B cell (primary cell): ENCODE measurements around the gene IBA57.

Experiments
- EZH2 ChIP-seq: IDR thresholded peaks from 2 replicates; pipeline ENCODE4 v1.6.1; 2012; ENCODE audit warnings: borderline replicate concordance, low read depth, mild to moderate bottlenecking, moderate library complexity, low read length; ENCODE audit not compliant: insufficient read depth, poor library complexity, severe bottlenecking
- TF ChIP-seq, protein P1 (sequence below): fragments of 200-600 bp; IDR thresholded peaks from one replicate; pipeline ENCODE4 v1.8.0; 2022; ENCODE audit warnings: antibody characterized with exemption, mild to moderate bottlenecking

GRCh38 chr1:228134591-228134990 is 31.0 kb upstream of the IBA57 start:
- TF ChIP-seq, protein P1, sequence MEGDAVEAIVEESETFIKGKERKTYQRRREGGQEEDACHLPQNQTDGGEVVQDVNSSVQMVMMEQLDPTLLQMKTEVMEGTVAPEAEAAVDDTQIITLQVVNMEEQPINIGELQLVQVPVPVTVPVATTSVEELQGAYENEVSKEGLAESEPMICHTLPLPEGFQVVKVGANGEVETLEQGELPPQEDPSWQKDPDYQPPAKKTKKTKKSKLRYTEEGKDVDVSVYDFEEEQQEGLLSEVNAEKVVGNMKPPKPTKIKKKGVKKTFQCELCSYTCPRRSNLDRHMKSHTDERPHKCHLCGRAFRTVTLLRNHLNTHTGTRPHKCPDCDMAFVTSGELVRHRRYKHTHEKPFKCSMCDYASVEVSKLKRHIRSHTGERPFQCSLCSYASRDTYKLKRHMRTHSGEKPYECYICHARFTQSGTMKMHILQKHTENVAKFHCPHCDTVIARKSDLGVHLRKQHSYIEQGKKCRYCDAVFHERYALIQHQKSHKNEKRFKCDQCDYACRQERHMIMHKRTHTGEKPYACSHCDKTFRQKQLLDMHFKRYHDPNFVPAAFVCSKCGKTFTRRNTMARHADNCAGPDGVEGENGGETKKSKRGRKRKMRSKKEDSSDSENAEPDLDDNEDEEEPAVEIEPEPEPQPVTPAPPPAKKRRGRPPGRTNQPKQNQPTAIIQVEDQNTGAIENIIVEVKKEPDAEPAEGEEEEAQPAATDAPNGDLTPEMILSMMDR: no peak
- no peak for TF ChIP-seq EZH2
